GM12872 (cell line): ENCODE results near the gene RASD1.

Experiments used
- TF ChIP-seq, protein P1 (sequence below): IDR thresholded peaks from 3 replicates; pipeline ENCODE4 v1.5.1; 2011; ENCODE audit warnings: low read depth, mild to moderate bottlenecking, low read length, moderate library complexity; ENCODE audit not compliant: insufficient read depth

The RASD1 gene

DNA sequence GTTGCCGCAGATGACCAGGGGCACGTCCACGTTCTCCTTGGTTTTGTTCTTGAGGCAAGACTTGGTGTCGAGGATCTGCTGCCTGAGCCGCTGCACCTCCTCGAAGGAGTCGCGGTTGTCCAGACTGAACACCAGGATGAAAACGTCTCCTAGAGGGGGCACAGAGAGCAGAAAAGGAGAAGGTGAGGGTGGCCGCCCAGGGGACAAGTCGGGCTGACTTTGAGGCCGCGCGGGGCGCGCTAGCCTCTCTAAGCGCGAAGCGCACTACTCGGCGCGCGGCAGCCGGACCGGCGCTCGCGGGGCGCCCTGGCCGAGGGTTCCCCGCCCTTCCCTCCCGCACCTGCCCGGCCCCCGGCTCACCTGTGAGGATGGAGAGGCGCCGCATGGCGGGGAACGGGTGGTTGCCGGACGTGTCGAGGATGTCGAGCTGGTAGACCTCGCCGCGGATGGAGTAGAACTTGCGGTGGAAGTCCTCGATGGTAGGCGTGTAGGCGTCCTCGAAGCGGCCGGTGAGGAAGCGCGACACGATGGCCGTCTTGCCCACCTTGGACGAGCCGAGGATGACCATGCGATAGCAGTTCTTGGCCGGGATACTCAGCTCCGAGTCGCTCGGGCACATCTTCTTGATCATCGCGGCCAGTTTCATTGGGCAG lies 533 bp downstream of the RASD1 start:
- TF ChIP-seq, protein P1, sequence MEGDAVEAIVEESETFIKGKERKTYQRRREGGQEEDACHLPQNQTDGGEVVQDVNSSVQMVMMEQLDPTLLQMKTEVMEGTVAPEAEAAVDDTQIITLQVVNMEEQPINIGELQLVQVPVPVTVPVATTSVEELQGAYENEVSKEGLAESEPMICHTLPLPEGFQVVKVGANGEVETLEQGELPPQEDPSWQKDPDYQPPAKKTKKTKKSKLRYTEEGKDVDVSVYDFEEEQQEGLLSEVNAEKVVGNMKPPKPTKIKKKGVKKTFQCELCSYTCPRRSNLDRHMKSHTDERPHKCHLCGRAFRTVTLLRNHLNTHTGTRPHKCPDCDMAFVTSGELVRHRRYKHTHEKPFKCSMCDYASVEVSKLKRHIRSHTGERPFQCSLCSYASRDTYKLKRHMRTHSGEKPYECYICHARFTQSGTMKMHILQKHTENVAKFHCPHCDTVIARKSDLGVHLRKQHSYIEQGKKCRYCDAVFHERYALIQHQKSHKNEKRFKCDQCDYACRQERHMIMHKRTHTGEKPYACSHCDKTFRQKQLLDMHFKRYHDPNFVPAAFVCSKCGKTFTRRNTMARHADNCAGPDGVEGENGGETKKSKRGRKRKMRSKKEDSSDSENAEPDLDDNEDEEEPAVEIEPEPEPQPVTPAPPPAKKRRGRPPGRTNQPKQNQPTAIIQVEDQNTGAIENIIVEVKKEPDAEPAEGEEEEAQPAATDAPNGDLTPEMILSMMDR, result no peak

- TF ChIP-seq, protein P1, result no peak
Measured at GRCh38 chr17:17494870-17495535, 1.2 kb downstream of the RASD1 start.

DNA sequence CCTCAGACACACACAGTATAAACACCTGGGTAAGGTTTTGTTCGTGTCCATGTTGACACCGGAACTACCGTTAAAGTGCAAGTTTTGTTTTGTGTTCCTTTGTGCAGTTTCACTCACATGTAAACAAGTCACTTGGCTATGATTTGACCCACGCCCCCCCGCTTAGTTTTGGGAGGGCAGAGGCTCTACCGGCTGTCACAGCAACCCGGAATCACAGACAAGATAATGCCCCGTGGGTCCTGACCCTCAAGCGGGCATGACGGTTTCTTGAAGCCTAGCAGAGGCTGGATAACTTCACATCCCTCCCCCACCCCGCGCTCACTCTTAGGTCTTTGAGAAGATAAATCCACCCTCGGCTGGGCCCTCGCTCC lies 1.7 kb downstream of the RASD1 start:
- TF ChIP-seq, protein P1, result no peak

GRCh38 chr17:17493986-17494466 lies 2.2 kb downstream of the RASD1 start:
- TF ChIP-seq, protein P1, result no peak

DNA sequence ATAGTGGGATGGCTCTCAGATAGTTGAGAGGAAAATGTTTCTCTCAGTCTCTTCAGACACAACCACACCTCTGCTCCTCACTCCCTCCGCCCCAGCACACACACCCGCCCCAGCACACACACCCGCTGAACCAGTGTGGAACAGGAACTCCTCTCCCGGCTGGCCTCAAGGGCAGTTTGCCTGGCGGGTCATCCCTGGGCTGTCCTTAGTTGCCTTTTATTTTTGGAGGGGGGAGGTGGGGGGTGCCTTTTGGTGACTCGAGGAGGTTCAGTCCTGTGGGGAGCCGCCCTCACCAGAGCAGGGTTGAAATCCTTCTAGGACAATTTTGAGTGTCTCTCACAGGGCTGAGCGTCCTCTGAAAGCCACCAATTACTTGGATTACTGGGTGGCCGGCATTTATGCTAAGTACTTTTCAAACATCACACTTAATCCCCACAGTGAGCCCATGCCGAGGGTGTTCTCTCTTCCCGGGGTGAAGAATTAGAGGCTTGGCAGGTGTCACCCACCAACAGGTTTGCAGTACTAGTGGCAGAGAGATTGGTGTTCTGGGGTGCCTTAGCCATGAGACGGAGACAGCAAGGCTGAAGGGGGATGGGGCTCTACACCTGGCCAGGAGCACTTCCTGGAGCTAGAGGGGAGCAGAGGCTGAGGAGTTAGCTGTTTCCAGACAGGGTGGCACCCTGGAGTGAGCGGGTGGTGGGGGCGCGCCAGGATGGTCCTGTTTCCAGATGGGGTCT lies 2.8 kb downstream of the RASD1 start:
- TF ChIP-seq, protein P1, result no peak

- TF ChIP-seq, protein P1, result no peak
Measured at GRCh38 chr17:17492571-17492970, 3.6 kb downstream of the RASD1 start.

DNA sequence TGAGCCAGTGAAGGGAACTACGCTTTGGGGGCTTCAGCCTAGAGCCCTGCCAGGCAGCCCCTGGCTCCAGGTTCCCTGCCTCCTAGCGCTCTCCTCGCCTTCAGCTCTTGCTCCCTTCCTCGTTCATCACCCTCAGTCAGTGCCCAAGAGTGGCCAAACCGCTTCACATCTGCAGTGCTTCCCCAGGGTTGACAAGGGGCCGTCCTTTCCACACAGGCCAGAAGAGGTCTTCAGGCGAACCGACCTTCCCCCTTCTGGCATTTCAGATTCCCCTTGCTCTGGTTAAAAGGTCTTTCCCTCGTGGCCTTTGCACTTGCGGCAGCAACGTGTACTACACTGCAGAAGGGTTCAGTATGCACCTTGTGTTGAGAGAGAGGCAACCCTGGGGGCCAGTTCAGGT lies 4.1 kb downstream of the RASD1 start:
- TF ChIP-seq, protein P1, result no peak
